ENCODE measurements around the gene CEBPB.
"Not testable (repeated sequence)": the region's sequence is repeated elsewhere in the genome, so short reads cannot be mapped to it uniquely, and the experiment has no call there.

The CEBPB gene

DNA sequence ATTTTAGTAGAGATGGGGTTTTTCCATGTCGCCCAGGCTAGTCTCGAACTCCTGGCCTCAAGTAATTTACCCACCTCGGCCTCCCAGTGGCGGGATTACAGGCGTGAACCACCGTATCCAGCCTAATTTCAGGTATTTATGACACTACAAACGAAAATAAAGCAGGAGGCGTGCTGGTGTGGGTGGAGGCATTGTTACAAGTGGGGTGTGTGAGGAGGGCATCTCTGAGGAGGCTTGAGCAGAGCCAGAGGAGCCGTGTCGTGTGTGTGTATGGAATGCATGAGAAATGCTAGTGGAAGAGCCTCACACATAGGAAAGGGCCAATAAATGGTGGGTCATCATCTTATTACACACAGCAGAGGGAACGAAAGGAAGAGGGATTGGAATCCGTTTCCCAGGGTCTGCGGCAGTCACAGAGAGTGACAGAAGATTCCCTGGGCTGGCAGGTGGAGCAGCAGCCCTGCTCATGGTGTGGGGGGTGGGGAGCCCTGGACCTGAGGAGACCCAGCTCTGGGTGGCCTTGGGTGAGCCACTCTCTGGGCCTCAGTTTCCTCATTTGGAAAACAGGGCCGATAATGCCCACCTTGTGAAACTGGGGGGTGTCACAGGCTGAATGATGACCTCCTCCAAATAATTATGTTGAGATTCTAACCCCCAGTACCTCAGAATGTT, 19.9 kb upstream of the CEBPB start:
- no peak for DNase-seq

DNA sequence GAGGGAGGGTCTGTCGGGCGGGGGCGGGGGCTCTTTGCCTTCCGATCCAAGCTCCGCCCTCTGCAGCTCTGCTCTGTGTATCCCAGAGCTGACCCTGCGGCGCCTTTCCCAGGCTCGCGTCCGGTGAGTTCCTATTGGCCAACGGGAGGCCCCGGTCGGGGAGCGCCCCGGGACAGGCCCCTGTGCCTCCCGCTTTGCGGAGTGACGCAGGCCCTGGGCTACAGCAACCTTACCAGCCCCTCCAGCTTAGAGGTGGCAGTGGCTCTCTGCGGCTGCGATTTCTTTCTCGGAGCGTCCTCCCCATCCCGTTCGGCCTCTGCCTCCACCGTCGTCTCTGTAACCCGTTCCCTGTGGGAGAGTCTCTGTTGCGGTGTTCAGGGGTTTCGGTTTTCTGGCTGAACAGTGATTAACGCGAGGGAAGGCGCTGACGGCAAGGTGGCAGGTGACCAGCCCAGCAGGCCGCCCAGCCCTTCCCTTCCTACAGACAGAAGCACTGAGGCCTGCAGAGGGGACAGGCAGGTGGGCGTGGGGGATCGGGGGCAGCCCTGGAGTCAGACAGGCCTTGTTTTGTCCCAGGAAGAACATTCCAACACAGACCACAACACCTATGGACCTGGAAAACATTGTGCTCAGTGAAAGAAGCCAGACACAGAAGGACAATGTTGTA, 18.1 kb upstream of the CEBPB start:
- DNase-seq, result no peak

DNA sequence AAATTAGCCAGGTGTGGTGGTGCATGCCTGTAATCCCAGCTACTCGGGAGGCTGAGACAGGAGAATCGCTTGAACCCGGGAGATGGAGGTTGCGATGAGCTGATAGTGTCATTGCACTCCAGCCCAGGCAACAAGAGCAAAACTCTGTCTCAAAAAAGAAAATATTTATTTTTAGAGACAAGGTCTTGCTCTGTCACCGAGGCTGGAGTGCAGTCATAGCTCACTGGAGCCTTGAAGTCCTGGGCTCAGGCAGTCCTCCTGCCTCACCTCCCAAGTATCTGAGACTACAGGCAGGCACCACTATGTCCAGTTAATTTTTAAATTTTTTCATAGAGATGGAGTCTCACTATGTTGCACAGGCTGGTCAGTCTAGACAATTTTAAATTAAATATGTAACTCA, 16.2 kb upstream of the CEBPB start:
- no peak for DNase-seq

DNA sequence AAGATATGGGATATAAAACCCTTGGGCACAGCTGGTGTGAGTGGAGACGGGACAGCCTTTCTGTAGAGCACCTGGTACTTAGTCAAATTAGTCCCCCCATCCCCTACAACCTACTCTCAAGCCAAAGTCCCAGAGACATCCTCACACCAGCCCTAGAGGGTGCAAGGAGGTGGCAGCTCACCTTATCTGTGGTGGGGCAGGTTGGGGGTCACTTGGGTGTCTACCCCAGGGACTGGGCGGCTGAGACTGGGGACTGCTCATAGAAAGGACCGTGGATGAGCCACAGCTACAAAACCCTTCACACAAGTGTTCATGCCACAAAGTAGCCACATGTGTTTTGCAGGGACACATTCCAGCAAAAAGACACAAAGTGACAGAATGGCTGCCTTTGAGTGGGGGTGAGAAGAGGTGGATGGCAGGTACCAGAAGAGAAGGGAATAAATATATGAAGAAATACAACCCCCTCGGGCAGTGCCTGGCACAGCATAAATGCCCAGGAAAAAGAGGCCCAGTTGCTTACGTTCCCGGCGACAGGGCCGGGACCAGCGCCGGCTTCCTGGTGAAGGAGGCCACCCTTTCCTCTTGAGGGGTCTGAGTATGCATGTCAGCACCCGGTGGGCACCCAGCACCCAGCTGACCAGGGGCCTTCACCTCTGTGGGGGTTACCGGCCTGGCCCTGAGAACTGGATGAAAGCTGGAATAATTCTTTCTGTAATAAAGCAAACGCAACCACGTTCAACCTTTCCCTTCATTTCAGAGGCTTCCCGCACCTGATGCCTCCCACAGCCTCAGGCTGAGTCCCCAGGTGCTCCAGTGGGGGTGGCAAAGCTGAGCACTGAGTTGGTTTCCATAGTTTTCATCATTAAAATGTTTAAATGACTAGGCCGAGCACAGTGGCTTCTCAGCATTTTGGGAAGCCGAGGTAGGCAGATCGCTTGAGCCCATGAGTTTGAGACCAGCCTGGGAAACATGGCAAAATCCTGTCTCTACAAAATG, 14.4 kb upstream of the CEBPB start:
- DNase-seq, result no peak

DNA sequence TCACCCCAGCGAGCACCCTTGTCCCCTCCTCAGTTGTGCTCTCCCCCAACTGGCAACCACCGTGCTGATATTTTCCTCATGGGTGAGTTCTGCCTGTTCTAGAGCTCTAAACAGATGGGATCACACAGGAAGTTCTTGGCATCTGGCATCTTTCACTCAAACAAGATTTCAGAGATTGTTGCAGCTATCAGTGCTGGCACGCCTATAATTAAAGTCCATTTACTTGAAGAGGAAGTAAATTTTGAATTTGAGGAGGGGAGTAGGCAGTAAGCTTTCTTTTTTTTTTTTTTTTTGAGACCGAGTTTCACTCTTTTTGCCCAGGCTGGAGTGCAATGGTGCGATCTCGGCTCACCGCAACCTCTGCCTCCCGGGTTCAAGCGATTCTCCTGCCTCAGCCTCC, 12.0 kb upstream of the CEBPB start:
- DNase-seq, result not testable (repeated sequence)

DNA sequence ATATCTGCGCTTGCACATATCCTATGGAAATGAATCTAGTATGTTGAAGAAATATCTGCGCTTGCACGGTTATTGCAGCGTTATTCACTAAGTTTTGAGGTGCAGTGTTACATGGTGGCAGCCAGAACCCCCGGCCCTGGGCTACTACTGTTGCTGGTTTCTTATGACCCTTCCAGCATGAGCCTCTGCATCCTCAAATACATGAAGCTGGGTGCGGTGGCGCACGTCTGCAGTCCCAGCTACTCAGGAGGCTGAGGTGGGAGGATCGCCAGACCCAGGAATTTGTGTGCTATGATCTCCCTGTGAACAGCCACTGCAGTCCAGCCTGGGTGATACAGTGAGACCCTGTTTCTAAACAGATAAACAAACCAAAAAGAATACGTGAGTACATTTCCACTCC, 9.3 kb upstream of the CEBPB start:
- no peak for DNase-seq

DNA sequence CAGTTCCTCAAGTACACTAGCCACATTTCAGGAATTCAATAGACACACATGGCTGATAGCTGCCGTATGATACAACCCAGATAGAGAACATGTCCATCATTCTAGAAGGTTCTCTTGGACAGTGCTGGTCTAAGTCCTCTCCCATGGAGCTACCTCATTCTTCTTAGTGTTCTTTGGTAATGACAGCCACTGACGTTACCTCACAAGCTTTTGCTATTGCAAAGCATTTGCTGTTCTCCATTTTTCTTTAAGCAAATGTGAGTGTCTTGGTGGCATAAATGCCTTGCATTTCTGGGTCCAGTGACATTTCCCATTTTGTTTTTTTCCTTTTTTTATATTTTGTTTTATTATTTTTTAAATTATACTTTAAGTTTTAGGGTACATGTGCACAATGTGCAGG, 8.3 kb upstream of the CEBPB start:
- no peak for DNase-seq

DNA sequence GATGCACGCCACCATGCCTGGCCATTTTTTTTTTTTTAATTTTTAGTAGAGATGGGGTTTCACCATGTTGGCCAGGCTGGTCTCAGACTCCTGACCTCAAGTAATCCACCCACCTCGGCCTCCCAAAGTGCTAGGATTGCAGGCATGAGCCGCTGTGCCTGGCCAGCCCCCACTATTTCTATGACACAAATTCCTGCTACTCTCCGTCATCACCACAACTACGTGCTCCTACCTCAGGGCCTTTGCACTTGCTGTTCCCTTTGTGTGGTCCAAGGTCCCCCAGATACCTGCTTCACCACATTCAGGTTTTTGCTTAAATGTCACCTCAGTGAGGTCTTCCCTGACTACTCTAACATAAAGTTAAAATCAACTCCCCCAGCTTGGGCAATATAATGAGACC, 5.2 kb upstream of the CEBPB start:
- no peak for DNase-seq

DNA sequence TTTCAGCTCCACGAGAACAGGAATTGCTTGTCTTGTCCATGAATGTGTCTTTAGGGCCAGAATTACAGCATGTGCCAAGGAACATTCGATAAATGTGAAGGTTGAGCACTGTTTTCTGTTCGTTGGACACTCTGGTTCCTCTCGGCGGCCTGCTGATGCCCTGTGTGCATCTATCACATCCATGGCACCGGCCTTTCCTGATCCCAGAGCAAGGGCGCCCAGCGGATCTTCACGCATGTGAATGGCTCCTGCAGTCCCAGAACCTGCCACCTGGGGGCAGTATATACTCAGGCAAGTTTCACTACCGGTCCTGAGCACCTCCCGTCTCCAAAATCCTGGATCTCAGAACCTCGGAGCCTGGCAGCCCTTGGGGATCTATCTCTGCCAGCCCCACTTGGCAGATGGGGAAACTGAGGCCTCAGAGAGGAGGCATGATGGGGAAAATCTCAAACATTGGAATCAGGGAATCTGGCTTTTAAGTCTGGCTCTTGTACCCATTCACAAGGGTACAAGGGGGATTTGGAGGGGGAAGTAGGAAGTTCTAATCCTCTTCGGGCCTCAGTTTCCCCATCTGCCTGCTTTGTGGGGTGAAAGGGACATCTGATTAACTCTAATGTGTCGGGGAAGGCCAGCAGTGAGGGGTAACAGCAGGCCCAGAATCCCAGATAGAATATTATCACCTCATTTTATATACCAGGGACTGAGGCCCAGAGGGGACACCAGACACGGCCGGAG, 4.3 kb upstream of the CEBPB start:
- DNase-seq, result peak; percentile 36

DNA sequence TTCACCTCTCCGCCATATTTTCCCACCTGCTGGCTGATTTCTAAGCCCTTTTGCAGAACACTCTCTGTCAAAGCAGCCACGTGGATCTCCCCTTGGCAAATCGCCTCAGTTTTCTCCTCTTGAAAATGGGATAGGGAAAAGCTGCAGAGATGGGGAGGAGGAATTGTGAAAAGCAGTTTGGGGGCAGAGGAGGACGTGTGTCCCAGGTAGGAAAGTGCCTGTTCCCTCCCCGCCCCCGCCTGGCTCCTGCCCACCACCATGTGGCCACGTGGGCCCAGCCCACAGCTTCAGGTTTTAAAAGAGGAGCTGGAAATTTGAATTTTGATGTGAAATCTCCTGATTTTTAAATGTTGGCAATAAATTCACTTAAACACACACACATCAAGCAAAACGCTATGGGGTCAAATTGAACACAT, 3.6 kb upstream of the CEBPB start:
- no peak for DNase-seq

DNA sequence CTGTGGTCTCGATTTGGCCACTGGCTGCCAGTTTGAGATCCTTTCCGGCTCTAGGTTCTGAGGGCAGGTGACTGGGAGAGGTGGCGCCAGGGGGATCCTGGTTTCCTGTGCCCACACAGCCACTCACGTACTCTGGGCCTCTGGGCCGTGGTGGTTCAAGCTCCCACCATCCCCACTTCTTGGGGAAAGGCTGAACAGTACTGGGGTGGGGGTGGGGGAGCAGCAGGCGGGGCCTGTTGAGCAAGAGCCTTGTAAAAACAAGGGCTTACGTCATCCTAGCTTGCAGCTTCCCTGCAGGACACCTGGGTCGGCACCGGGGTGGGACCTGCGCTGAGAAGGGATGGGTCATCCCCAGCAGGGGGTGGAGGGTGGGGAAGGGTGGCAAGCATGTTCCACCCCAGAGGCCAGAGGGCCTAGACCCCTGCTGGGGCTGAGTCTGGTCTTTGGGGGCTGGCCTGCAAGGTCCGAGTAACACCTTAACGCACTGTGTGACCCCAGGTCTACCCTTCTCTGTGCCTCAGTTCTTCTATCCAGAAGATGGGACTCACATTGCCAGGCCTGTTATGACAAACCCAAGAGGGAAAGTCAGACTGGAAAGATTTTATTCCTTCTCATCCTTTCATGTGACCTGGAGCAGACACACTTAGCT, 3.1 kb upstream of the CEBPB start:
- DNase-seq, result no peak

DNA sequence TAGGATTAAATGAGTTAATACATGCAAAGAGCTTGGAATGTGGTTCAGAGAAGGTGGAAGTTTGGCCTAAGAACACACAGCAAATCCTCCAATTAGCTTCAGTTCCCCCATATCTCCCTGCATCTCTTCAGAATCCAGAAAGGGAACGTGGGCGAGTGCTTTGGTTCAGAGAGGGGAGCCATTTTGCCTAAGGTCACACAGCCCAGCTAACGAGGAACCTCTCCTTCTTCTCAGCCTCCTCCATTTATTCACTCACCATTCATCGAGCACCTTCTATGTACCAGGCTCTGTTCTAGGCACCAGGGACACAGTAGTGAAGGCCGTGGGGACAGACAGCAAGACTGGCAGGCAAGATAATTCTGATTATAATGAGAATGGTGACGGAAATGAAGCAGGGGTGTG, 2.3 kb upstream of the CEBPB start:
- DNase-seq, result no peak

DNA sequence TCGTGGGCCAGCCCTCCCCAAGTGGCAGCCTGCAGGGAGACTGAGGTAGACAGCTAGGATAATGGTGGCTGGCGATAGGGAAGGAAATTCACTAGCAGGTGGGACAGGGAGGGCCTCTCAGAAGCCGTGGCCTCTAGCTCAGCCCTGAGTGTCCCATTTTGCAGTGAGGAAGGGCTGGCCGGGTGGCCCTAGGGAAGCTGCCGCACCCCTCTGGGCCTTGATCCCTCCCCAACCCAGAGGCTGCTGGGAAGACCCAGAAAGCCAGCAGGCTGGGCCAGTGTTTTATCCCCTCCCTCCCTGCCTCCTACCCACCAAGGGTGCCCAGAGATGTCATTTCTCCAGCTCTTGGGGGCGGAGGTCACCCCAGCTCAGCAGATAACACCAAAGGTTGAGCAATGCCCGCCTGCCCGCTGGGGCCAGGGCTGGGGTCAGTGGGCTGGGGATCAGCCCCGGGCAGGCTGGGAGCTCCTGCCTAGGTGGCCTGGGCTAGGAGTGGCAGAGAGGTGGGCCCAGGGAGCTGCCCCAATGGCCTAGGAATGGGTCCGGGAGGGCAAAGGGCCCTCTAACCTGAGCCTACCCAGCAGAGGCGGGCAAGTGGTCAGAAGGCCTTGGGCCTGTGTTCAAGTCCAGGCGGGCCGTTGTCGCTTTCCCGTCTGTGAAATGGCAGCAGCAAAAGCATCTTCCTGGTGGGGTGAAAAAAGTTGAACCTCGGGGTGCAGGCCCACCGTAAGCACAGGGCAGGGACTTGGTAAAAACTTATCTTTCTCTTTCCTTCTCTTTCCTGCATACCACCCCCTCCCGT, 1.6 kb upstream of the CEBPB start:
- DNase-seq, result no peak

DNA sequence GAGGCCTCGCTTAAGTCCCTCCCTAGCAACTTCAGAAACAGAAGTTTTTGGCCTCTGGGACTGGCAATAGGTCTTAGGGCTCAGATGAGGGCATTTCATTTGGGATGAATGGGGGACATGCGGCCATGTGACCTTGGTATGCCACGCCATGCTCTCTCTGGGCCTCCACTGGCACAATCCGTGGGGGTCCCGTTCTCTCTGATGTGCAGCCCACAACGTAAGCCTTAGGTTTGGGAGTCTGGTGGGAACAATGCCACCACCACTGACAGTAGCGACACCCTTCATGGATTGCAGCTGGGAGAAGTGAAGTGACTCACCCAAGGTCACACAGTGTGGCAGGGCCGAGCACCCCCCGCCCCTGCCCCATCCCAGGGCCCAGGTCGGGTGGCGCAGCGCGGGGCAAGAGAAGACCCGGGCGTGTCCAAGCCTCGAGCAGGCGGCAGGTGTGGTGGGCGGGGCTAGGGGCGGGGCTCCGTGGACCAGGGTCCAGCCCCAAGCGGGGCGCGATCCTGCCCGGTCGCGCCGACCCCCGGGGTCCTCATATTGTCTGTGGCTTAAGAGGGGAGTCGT, 864 bp upstream of the CEBPB start:
- no peak for DNase-seq

DNA sequence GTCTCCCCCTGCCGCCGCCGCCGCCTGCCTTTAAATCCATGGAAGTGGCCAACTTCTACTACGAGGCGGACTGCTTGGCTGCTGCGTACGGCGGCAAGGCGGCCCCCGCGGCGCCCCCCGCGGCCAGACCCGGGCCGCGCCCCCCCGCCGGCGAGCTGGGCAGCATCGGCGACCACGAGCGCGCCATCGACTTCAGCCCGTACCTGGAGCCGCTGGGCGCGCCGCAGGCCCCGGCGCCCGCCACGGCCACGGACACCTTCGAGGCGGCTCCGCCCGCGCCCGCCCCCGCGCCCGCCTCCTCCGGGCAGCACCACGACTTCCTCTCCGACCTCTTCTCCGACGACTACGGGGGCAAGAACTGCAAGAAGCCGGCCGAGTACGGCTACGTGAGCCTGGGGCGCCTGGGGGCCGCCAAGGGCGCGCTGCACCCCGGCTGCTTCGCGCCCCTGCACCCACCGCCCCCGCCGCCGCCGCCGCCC, 474 bp downstream of the CEBPB start:
- no peak for DNase-seq

DNA sequence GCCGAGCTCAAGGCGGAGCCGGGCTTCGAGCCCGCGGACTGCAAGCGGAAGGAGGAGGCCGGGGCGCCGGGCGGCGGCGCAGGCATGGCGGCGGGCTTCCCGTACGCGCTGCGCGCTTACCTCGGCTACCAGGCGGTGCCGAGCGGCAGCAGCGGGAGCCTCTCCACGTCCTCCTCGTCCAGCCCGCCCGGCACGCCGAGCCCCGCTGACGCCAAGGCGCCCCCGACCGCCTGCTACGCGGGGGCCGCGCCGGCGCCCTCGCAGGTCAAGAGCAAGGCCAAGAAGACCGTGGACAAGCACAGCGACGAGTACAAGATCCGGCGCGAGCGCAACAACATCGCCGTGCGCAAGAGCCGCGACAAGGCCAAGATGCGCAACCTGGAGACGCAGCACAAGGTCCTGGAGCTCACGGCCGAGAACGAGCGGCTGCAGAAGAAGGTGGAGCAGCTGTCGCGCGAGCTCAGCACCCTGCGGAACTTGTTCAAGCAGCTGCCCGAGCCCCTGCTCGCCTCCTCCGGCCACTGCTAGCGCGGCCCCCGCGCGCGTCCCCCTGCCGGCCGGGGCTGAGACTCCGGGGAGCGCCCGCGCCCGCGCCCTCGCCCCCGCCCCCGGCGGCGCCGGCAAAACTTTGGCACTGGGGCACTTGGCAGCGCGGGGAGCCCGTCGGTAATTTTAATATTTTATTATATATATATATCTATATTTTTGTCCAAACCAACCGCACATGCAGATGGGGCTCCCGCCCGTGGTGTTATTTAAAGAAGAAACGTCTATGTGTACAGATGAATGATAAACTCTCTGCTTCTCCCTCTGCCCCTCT, 1.1 kb downstream of the CEBPB start:
- DNase-seq, result no peak

DNA sequence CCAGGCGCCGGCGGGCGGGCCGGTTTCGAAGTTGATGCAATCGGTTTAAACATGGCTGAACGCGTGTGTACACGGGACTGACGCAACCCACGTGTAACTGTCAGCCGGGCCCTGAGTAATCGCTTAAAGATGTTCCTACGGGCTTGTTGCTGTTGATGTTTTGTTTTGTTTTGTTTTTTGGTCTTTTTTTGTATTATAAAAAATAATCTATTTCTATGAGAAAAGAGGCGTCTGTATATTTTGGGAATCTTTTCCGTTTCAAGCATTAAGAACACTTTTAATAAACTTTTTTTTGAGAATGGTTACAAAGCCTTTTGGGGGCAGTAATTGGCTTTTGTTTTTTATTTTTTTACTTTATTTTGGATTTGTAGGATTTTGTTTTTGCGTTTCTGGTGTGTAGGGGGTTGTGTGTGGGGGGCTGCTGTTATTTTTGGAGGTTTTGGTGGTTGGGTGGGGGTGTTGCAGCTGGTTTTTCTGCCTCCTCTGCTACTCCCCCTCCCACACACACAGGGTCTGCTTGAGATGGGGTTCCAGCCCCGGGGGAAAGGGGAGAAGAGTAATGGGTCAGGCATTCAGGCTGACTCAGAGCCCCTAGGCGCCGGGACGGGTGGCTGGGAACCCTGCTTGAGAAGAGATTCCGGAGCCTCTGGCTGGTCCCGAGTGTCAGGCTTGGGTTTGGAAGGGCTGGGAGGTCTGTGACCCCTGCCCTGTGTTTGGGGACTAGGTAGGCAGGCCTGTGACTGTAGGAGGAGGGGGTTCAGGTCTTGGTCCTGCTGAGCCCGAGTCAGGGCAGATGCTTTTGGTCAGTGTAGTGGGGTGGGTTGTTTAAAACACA, 2.0 kb downstream of the CEBPB start:
- no peak for DNase-seq

DNA sequence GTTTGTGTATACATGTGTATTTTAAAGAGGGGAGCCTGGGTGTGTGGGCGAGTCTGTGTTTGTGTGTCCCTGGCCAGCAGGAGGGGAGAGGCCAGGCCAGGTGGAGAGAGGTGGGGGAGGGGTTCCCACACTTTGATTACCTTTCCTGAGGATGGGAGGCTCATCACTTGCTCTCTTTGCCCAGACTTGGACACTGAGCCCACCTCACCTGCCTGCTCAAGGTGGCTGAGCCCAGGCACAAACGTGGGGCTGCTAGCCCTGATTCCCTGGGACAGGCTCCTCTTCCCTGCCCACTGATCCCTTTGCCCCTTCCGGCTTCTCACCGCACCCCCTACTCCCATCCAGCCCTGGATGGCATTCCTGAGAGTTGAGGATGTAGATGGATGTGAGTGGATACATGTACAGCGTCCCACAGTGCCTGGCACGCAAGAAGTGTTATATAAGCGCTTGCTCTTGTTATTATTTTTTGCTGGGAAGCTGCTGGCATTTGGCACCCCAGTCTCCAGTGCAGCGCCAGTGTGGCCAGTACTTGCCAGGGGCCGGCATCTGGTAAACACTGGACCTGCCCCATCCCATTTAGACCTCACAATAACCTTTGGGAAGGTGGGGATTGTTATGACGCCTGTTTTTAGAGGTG, 2.7 kb downstream of the CEBPB start:
- DNase-seq, result no peak

All from NCI-H187 treated with DMSO at 0.1 percent for 48 hours (cell line).